A673 (cell line): Measurements from ENCODE around the gene TCP11L2. TPM values are rescaled to one million over a fixed set of nuclear protein-coding genes. Genes with fewer than 3 reads are reported as not detected.
"Not testable (repeated sequence)": the region's sequence is repeated elsewhere in the genome, so short reads cannot be mapped to it uniquely, and the experiment has no call there.

Experiments used
- BruUV-seq: library from RNA; stranded (reverse); fragments of 400-500 nt; replicated peaks from 2 replicates; lab custom pipeline; 2021; lab: Mats Ljungman, UMichigan
- CTCF ChIA-PET: fragments of 300-600 bp; sonication (Branson Sonifier 250); formaldehyde crosslinking; loops from one replicate; lab custom pipeline; 2022; ENCODE audit warnings: antibody characterized with exemption; lab: Charles Lee
- POLR2A ChIA-PET: fragments of 300-600 bp; sonication (Branson Sonifier 250); formaldehyde crosslinking; loops from one replicate; lab custom pipeline; 2022; ENCODE audit warnings: antibody characterized with exemption; ENCODE audit not compliant: low non-redundant PET; lab: Charles Lee
- DNase-seq: peaks from one replicate; pipeline ENCODE4 v3.0.0-alpha.2; 2015; ENCODE audit warnings: low spot score
- H3K27ac ChIP-seq: fragments of 200-600 bp; sonication (generic); 2 replicates; pipeline ENCODE4 v1.5.1; 2016; ENCODE audit warnings: mixed run types, low read depth, mild to moderate bottlenecking, mixed read lengths, antibody characterized with exemption, low read length; ENCODE audit not compliant: poor library complexity, severe bottlenecking
- H3K27me3 ChIP-seq: fragments of 200-600 bp; sonication (generic); replicated peaks from 2 replicates; pipeline ENCODE4 v1.6.1; 2017; ENCODE audit warnings: mixed run types, low read depth, mild to moderate bottlenecking, mixed read lengths, antibody characterized with exemption, low read length; ENCODE audit not compliant: insufficient read depth, poor library complexity
- H3K36me3 ChIP-seq: fragments of 200-600 bp; sonication (generic); 2 replicates; pipeline ENCODE4 v1.6.1; 2016; ENCODE audit warnings: mixed run types, mild to moderate bottlenecking, mixed read lengths, antibody characterized with exemption, low read length; ENCODE audit not compliant: insufficient read depth, poor library complexity, severe bottlenecking
- H3K4me1 ChIP-seq: fragments of 200-600 bp; sonication (generic); 2 replicates; pipeline ENCODE4 v1.6.1; 2017; ENCODE audit warnings: mixed run types, mild to moderate bottlenecking, mixed read lengths, antibody characterized with exemption, low read length; ENCODE audit not compliant: insufficient read depth, poor library complexity, severe bottlenecking
- H3K4me3 ChIP-seq: fragments of 200-600 bp; sonication (generic); 2 replicates; pipeline ENCODE4 v1.5.1; 2016; ENCODE audit warnings: low read depth, mixed run types, mild to moderate bottlenecking, mixed read lengths, low read length; ENCODE audit not compliant: poor library complexity, severe bottlenecking
- H3K9me3 ChIP-seq: fragments of 200-600 bp; sonication (generic); 2 replicates; pipeline ENCODE4 v1.6.1; 2016; ENCODE audit warnings: mixed run types, low read depth, mild to moderate bottlenecking, mixed read lengths, antibody characterized with exemption, low read length; ENCODE audit not compliant: poor library complexity, severe bottlenecking
- CTCF ChIP-seq: fragments of 300-800, 200-600 bp; sonication (generic); conservative IDR thresholded peaks from 2 replicates; pipeline ENCODE4 v1.5.1; 2017; ENCODE audit warnings: low read depth, mild to moderate bottlenecking, antibody characterized with exemption, low read length, moderate library complexity, mixed read lengths
- EZH2 ChIP-seq: fragments of 200-600 bp; sonication (generic); IDR thresholded peaks from 2 replicates; pipeline ENCODE4 v1.6.1; 2017; ENCODE audit warnings: borderline replicate concordance, low read depth, mild to moderate bottlenecking, mixed read lengths, antibody characterized with exemption, low read length; ENCODE audit not compliant: poor library complexity, severe bottlenecking
- intact Hi-C: fragments of 100-400 bp; cut with micrococcal nuclease; formaldehyde crosslinking; loops from one replicate; pipeline ENCODE4 v1.10.0; 2022; ENCODE audit not compliant: unreplicated experiment
- total RNA-seq: library from RNA; stranded (reverse); gene quantifications from 2 replicates; pipeline ENCODE4 v1.2.3, GENCODE V29; 2021

The TCP11L2 gene
- total RNA-seq, 1 experiment from 2014 or later, result 0.39 TPM

GRCh38 chr12:106311139-106311538, 8.6 kb downstream of the TCP11L2 start:
- Histone ChIP-seq H3K4me3 (no peak overlapping the region), H3K4me1 (no peaks in the 10 kb centered on the region), H3K36me3 (no peaks in the 10 kb centered on the region), H3K9me3 (no peaks in the 10 kb centered on the region), H3K27me3 (peaks cover 3% of the 10 kb centered on the region), H3K27ac (no peak overlapping the region)
- POLR2A ChIA-PET, result no interaction called here
- no TSS peak for BruUV-seq
- CTCF ChIA-PET, result no interaction called here
- intact Hi-C loops, result no loop called here
- TF ChIP-seq EZH2, result no peak
- TF ChIP-seq CTCF, result no peak
- no peak for DNase-seq

DNA sequence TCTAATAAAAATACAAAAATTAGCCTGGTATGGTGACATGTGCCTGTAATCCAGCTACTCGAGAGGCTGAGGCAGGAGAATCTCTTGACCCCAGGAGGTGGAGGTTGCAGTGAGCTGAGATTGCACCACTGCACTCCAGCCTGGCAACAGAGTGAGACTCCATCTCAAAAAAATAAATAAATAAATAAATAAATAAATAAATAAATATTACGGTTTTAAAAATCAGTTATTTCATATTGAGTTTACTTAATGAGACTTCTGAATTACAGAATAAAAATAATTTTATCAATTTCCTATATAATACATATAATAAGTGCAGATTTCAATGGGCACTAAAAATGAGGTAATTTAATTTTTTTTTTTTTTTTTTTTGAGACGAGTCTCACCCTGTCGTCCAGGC, 10.9 kb downstream of the TCP11L2 start:
- H3K4me3 ChIP-seq, CTCF ChIA-PET, H3K36me3 ChIP-seq, H3K27ac ChIP-seq, intact Hi-C loops, H3K4me1 ChIP-seq, H3K27me3 ChIP-seq, H3K9me3 ChIP-seq, BruUV-seq, DNase-seq, POLR2A ChIA-PET: not testable (repeated sequence)

DNA sequence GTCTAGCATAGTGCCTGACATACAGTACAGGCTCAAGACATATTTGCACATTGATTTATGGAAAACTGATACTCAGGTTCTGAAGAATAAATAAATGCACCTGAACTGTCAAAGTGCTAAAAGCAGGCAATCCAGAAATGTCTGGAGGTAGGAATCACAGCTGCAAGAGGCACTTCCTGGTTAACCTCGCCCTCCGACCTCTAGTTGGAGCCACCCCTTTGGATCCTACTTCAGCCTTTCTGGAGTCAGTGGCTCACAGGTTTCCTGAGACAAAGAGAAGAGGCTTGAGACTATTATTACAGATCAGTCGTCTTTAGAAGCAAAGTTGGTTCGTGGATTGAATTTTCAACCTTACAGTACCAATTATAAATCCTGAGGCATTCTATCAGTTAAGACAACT, 13.0 kb downstream of the TCP11L2 start:
- no peak for TF ChIP-seq EZH2
- no peak for TF ChIP-seq CTCF

DNA sequence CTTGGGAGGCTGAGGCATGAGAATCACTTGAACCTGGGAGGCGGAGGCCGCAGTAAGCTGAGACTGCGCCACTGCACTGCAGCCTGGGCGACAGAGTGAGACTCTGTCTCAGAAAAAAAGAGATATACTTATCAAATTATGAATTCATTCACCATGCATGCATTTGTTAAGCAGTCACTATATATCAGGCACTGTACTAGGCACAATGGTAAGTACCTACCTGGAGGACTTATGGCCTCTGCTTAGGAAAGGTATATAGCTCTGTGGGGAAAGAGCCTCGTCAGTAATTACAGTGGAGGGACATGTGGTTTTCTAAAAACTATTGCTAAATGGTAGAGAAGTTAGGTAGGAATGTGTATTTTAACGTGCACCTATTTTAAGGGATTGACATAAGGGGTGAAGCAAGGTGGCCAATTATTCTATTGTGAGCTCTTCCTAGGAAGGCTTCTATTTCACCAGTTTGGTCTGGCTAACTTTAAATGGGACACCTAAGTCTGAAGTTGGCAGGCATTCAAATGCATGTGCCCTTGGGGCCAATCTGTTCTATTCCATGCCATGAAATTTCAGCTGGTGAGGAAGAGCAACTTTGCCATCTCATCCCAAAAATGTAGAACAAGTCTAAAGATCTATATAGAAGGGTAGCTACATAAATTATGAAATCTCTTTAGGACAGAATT, 15.0 kb downstream of the TCP11L2 start:
- TF ChIP-seq EZH2 (no peak), CTCF (no peak)
- H3K36me3 ChIP-seq, result no peaks in the 10 kb centered on the region
- no TSS peak for BruUV-seq
- no peak overlapping the region for H3K27ac ChIP-seq
- H3K4me3 ChIP-seq, result no peak overlapping the region
- no peaks in the 10 kb centered on the region for H3K4me1 ChIP-seq
- H3K9me3 ChIP-seq, result no peaks in the 10 kb centered on the region
- intact Hi-C loops, result no loop called here
- ChIA-PET CTCF (no interaction called here), POLR2A (no interaction called here)
- DNase-seq, result no peak
- no peaks in the 10 kb centered on the region for H3K27me3 ChIP-seq

More for the DNA sequence above, 13.0 kb downstream of the TCP11L2 start:
- Histone ChIP-seq H3K4me3 (no peak overlapping the region), H3K27me3 (peaks cover 3% of the 10 kb centered on the region), H3K36me3 (no peaks in the 10 kb centered on the region), H3K4me1 (no peaks in the 10 kb centered on the region), H3K9me3 (no peaks in the 10 kb centered on the region), H3K27ac (no peak overlapping the region)
- BruUV-seq, result no TSS peak
- ChIA-PET CTCF (no interaction called here), POLR2A (no interaction called here)
- intact Hi-C loops, result no loop called here
- no peak for DNase-seq
